LHCN-M2 (cell line): Measurements from ENCODE around the gene BAG5. TPM values are rescaled to one million over a fixed set of nuclear protein-coding genes. Genes with fewer than 3 reads are reported as not detected.

Experiments
- DNase-seq: peaks from one replicate; pipeline ENCODE4 v3.0.0-alpha.2; 2012; ENCODE audit warnings: low read depth
- total RNA-seq: library from RNA; depleted of rRNA; stranded (reverse); fragments of >200 nt; gene quantifications from 2 replicates; pipeline ENCODE4 v1.2.3, GENCODE V29; 2014

BAG5 gene
- total RNA-seq, 1 experiment from 2014 or later: 33.8 TPM

DNA sequence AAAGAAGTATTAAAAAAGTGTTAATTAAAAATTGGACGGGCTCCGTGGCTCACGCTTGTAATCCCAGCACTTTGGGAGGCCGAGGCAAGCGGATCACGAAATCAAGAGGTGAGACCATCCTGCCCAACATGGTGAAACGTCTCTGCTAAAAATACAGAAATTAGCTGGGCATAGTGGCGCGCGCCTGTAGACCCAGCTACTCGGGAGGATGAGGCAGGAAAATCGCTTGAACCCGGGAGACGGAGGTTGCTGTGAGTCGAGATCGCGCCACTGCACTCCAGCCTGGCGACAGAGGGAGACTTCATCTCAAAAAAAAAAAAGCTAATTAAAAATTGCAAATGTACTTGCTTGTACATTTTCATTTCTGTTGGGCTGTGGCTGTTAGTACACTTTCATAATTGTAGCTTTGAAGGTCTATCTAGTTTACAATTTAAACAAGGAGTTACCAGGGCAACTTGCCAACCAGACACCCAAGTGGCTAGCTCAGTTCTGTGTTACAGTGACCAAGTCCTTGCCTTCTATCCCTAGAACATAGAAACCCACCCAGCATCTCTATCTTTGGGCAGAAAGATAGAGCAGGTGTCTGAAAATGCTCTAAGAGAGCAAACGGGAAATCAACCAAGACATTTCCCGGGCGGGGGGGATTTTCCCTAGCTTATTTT is 1.5 kb upstream of the BAG5 start:
- no peak for DNase-seq

DNA sequence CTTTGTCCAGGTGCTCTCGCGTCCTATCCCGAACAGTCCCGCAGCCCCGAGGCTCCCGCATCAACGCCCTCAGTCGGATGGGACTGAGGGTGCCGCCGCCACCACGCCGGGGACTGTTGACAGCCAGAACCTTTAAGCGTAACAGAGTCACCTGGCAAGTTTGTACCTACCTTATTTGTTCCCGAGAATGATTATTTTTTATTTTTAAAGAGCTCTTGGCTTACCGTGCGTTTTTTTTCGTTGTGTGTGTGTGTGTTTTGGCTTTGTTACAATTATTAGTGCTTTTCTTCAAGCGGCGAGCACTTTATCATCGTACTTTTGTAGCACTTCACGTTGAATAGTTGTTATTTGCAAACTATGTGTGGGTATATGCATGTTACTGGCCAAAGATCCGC is 766 bp upstream of the BAG5 start:
- DNase-seq: no peak

DNA sequence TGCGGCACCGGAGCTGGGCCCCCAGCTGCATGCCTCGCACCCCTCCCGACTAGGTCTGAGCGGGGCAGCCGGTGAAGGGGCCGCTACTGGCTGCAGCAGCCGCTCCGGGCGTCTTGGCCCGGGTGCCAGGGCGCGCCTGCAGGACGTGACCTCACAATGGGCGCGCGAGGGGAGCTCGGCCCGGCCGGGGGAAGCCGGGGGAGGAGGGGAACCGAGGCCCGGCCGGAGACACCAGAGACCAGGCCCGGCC is 353 bp downstream of the BAG5 start:
- DNase-seq: peak; percentile 59

DNA sequence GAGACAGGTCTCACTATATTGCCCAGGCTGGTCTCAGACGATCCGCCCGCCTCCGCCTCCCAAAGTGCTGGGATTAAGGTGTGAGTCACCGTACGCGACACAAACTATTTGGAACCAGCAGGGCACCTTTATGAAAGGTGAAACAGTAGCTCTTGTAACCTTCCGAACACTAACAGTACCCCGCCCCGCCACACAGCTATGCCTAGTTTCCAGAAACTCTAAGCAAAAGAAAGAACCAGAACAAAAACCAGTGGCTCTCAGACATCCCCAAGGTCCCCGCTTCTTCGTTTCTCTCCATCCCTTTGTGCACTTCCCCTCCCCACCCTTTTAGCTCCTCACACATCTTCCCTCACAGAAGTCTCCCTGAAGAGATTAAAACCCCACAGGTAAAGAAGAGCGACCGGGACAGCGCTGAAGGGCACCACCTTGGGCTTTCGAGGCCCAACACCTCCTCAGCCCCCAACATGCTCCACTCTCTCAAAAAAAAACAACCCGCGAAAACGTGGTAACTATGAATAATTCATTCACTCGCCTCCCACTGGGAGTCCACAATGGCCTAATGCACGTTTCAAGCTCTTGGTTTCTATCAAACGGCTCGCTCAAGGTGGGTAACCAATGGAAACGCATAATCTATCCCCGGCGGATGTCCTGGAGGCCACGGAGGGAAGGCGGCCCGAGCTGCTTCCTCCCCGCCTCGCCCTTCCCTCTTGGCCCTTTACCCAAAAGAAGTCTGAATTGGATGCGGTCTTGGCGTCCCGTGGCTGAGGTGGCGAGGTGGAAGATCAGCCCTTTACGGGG is 877 bp downstream of the BAG5 start:
- DNase-seq: peak; percentile 58

DNA sequence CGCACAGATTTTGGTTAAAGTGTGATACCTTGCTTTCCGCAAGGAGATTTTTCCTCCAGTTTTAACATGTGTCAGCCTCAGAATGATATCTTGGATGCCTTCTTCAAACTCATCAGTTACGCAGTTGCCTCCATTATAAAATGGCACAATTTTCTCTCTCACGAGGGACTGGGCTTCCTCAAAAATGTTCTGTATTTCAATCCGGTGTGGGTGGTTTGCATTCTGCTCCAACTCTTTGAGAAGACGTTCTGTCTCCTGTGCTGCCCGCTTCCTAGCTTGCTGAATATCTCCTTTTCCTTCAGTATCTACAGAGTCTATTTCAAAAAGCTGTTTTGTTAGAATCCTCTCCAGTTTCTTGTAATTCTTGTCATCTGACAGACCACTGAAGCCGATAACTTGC is 1.8 kb downstream of the BAG5 start:
- no peak for DNase-seq

DNA sequence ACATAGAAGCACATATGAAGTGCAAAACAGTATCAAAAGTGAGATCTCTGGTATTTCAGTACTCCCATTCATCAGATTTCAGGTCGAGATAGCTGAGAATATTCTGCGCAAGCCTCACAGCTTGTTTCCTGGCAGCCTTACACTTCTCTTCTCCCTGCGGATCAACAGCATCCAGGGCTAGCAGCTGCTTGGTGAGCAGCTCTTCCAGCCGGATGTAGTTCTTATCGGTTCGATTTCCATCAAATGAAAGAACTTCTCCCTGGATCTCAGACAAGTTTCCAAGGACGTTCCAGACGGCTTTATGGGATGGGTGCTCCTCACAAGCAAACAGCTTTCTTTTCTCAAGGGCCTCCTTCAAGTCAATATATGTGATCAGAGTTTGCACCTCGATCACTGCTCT is 2.7 kb downstream of the BAG5 start:
- DNase-seq: no peak

DNA sequence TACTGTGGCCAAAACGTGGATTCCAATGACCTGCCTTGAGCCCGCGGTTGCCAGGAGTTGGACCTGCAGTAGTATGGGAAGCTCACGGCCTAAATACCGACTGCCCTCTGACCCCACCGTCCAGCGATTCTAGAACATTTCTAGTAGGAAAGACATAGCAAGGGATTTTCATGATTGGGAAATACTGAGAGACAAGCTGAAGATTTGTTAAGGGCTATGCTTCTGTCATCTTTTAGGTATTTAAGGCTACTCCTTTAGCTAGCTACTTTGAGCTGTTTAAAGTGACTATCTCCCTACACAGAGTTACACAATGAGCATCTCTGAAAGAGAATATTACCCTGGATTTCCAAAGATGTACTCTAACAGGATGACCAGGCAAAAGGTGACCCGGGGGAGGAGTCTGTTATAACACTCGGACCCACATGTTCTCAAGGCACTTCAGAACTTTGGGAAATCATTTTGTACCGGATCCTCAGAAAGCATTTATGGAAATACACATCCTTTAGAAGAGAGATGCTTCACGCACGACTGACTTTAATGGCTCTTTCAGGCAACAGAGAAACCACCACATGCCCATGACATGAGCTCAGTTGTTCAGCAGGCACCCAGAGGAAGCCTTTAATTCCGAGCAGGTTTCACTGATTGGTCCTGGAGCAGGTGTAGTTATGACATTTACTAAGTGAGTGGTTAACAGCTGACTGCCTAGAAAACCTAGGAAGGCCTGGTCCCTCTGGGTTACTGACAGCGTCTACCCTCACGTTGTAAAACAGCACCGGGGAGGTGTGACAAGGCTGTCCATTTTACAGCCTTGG is 4.2 kb downstream of the BAG5 start:
- no peak for DNase-seq

DNA sequence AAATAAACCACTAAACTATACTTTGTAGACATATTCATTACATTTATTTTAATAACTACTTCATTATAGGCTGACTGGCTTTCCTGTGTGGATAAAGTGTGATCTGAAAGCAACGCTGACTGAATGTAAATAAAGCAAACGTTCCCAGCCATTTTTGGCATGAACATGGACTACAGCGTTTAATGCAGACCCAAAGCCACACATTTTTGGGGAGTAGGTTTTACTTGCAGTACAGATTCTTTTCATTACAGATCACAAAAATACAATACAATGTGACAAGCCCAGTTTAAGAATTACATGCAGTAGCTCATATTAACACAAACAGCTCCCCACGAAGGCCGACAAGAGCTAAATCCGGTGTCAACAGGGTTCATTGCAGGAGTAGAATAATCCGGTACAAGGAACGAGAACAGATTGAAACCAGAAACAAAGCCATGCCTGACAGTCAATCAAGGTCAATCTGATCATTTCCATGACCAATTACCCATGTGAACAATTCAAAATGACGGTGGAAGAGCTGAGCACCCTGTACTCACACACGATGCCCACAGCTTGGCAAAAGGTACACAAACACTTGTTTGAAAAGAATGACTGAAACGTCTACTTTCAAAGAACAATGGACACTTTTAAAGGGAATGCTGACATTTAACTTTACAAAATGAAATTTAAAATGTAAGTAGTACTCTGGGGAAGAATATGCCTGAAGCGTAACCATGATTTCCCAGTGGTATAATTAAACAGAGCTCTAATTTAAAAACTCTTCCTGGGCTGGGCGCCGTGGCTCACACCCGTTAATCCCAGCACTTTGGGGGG is 5.3 kb downstream of the BAG5 start:
- DNase-seq: no peak

DNA sequence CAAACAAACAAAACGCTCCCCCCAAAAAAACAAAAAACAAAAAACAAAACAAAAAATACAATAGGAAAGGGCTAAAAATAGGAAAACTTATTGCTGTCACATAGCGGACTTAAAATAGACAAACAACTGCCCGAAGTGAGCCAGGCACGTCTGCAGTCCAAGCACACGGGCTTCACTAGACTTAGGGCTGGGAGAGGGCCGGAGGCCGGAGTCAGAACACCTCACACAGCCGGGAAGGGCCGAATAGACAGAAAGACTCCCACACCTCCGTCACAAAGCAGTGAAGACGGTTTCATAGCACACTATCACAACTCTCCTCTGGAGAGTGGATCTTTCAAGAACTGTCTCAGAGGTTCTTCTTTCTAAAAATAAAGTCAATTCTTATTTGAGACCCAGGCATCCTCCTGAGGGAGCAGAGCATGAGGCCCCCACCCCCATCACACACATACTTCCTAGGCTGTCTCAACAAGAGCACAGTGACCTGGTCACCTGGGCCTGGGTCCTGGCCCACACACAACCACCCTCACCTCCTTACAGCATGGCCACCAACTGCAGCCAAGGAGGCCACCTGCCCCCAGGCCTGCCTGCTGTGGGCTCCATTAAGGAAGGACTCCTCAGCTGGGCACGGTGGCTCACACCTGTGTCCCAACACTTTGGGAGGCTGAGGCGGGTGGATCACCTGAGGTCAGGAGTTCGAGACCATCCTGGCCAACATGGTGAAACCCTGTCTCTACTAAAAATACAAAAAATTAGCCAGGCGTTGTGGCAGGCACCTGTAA is 6.7 kb downstream of the BAG5 start:
- DNase-seq: no peak

DNA sequence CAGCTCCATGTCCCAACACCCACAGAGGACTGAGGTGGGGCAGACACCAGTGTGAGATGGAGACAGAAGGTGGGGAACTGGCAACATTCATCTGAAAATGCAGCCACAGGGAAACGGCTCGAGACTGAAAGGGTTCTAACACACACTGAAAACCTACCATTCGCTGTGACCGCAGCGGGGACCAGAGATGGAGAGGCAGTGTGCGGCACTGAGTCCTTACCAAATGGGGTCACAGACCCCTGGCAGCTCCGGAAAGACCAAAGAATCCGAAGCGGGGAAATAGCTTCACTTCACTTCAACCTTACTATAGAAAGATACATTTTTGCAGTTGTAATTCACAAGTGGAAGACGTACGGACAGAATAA is 9.6 kb downstream of the BAG5 start:
- DNase-seq: no peak

DNA sequence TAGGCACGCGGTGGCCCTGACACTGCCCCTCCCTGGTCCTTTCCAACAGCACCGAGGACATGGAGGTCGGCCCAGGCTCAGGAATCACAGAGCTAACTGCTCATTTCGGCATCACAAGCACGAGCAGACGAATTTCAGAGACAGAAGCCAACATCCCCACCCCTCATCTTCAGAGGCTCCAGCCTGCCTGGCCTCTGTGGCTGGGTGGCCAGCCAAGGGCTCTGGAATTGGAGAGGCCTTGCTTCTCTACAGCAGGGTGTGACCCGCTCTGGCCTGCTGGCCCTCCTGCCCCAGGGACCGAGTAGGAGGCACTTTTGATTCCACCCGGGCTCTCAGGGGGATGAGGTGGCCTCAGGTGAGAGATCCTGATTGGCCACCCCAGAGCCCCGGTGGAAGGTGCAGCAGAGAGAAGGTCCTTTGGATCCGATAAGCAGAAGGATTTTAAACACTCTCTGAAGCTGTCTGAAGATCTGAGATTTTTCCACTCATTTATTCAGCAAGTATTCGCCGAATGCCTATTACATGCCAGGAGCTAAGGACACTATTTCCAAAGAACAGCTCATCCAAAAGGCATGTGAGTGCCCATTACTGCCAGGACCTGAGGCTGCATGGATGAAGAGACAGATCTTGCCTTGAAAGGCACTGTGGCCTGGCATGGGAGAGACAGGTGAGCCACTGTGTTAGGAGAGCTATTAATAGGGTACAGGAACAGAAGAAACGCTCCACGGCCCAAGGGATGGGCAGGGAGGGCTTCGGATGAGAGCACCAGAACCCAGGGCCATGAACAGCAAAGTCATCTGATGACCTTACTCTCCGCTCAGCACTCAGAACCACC is 10.2 kb downstream of the BAG5 start:
- DNase-seq: peak; percentile 73

DNA sequence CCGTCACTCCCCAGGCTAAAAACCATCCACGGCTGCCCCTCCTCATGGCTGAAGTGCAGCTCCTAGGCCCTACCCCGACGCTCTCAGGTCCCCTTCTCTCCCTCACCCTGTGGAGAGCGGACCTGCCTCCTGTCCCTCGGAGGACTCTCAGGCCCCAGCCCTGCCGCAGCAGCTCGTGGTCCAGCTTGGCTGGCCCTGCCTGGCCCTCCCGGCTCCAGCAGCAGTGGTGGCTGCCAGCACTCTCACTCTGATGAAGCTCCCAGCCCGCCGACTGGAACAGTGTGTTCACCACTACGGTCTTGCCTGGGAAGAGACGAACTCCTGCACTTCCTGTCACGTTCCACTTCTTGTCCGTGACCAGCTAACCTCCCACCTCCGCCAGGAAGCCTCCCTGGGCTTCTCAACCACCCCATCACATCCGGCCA is 11.1 kb downstream of the BAG5 start:
- no peak for DNase-seq

DNA sequence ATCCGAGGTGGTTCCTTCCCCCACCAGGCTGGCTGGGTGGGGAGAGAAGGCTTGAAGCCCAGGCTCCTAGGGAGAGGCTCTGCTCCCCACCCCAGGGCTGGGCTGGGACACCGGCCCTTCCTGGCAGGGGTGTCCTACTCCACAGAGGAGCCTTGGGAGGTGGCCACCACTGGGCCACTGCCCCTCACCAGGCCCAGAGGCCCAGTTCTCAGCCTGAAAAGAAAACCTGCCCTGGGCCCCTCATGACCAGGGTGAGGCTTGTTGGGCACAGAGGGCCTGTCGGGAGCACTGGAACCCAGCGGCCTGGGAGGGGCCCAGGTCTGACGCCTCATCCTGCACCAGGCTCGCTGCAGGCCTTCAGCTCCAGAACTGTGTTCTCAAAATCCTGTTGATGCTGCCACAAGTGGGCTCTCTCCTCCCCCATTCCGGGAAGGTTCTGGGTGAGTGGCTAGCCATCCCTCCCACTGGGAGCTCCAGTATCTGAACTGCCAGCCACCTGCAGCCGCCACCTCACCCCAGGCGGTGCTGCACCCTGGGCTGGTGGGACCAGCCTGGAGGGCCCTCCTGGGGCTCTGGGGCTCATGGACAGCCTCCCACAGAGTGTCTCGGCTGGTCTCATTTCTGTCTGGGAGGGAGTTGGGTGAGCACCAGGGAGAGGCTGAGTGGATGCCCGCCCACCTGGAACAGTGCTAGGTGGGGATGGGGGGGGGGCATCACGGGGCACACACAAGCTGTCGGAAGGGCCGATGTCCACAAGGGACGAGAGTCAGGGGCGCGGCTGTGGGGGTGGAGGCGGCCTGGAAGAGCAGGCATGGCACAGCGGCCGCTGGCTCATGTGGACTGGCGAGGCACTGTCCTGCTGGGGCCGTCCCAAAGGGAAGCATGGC is 11.8 kb downstream of the BAG5 start:
- no peak for DNase-seq

DNA sequence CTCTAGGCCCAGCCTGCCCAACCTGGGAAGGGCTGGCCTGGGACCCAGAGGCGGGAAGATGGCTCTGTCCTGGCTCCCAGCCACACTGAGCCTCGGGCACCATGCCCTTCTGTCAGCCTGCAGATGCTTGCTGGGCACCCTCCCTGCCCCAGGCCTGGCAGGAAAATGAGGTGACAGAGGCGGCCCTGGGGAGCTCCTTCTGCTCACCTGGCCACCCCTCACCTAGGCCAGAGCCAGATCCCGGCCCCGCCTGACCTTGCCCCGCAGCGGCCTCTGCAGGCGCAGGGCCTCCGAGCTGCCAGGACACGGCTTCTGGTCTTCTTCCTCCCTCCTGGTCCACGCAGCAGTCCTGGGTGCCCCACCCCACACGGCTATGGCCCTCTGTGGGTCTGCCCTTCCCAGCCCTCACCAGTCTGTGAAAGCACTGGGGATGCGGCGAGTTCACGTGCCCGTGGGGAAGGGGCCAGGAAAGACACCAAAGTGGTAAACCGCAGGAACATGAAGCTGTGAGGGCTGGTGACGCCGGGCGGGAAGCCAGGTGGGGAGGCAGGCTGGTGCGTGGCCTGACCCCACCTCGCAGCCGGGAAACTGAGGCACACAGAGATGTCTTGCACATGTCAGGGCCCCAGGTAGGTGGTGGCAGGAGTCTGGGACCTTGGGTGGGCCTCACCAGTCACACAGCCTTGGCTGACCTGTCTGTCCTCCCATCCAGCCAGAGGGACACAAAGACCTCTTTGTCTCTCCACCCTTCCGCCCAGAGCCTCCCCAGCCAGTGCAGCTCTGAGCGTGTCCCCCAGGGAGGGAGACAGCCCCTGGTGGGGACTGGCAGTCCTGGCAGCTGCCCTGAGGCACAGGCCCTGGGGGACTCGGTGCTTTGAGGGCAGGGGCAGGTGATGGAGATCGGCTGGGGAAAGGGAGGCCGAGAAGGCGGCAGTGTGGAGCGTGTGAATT is 12.8 kb downstream of the BAG5 start:
- DNase-seq: no peak

DNA sequence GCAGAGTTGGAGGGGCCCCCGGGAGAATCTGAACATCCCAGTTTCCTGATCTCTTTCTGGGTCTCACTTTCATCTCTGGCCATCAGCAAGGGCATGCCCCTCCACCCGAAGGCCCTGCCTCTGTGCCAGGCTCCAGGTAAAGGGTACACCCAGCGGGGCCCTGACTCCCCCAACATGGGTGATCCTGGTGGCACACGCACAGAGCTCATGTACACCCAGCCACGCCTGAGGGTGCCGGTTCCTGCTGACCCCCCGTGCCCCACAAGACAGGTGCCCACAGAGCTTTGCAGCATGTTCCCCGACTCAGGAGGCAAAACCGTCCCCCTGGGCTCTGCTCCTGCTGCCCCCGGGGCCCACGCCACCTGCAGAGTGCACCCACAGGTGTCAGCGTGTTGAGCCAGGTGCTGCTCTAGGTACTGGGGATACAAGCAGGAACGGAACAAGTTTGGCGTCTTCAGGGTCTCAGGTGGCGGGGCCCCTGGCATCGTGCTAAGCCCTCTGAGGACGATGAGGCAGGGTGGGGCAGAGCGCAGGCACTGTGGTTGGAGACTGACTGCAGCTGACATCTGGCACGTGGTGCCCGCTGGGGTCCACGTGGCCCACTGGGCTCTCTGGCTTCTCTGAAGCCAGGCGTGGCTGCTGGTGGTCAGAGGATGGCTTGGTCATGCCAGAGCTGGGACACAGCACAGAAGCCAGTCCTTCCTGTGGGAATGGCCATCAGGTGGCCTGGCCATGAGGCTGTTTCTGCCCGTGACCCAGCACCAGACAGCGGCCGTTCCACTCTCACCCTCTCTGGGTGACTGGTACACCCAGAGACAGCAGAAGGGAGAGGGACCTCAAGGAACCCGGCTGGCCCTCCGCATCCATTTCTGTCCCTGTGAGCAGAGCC is 13.8 kb downstream of the BAG5 start:
- DNase-seq: no peak

DNA sequence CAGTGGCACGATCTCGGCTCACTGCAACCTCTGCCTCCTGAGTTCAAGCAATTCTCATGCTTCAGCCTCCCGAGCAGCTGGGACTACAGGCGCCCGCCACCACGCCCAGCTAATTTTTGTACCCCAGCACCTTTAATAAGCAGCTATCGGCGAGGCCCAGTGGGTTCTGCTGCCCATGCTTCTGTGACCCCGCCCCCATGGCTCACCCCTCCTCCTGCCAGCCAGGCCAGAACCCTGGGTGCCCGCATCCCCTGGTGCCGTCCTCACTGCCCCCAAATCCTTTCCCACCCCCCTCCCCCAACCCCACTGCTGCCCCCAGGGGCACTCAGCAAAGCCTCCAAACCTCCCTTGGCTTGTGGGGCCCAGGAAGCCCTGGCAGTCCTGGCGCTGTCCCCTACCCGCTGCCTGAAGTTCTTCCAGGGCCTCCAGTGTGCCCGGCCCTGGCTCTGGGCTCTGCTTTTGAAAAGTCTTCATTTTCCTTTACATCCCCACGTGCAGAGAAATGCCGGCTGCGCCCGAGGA is 14.5 kb downstream of the BAG5 start:
- no peak for DNase-seq

DNA sequence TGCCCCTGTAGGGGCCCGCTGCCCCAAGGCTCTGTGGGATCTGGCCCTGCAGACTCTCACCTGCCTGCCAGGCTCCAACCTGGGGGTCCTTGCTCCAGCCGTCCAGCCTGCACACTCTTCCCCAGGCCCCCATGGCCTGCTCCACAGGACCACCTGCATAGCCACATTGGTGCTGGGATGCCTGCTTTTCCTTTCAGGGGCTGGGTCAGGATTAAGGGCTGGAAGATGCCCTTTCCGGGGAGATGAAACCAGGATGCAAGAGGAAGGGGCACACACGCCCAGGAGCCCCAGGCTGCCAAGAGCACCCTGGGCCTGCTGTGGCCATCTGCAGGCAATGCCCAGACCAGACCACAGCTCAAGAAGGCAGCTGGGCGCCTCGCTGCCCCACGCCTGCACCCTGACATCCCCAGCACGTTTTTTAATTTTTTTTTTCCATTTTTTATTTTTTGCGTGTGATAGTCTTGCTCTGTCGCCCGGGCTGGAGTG is 15.0 kb downstream of the BAG5 start:
- no peak for DNase-seq
